ENCODE results near the gene PRDM15.

Gene PRDM15

GRCh38 chr21:41830764-41831452 lies 48.2 kb downstream of the PRDM15 start:
- TF ChIP-seq CTCF (IDR thresholded peaks at IDR 0.05; ENCODE audit: low read depth, low read length): no peak

GRCh38 chr21:41830145-41830707 lies 48.9 kb downstream of the PRDM15 start:
- H3K9me3 ChIP-seq (ENCODE audit: severe bottlenecking): no peaks in the 10 kb centered on the region
- no peak for DNase-seq
- no peak overlapping the region for H3K27ac ChIP-seq
- H3K27me3 ChIP-seq (ENCODE audit: insufficient read depth, low read depth, severe bottlenecking): no peaks in the 10 kb centered on the region
- no peak for TF ChIP-seq CTCF (IDR thresholded peaks at IDR 0.05; ENCODE audit: low read depth, low read length)
- peaks cover 40% of the 10 kb centered on the region for H3K36me3 ChIP-seq
- no peak overlapping the region for H3K4me3 ChIP-seq (ENCODE audit: low read depth, low read length)

More at GRCh38 chr21:41830764-41831452, 48.2 kb downstream of the PRDM15 start:
- peaks cover 40% of the 10 kb centered on the region for H3K36me3 ChIP-seq
- DNase-seq: no peak
- no peak overlapping the region for H3K4me3 ChIP-seq (ENCODE audit: low read depth, low read length)
- H3K27me3 ChIP-seq (ENCODE audit: insufficient read depth, low read depth, severe bottlenecking): no peaks in the 10 kb centered on the region
- no peaks in the 10 kb centered on the region for H3K9me3 ChIP-seq (ENCODE audit: severe bottlenecking)
- H3K27ac ChIP-seq: no peak overlapping the region

- H3K4me3 ChIP-seq (ENCODE audit: low read depth, low read length): no peak overlapping the region
- DNase-seq: no peak
- H3K27me3 ChIP-seq (ENCODE audit: insufficient read depth, low read depth, severe bottlenecking): no peaks in the 10 kb centered on the region
- peaks cover 36% of the 10 kb centered on the region for H3K36me3 ChIP-seq
- no peak overlapping the region for H3K27ac ChIP-seq
- TF ChIP-seq CTCF (IDR thresholded peaks at IDR 0.05; ENCODE audit: low read depth, low read length): no peak
- H3K9me3 ChIP-seq (ENCODE audit: severe bottlenecking): no peaks in the 10 kb centered on the region
Measured at GRCh38 chr21:41828884-41829360, 50.2 kb downstream of the PRDM15 start.

- TF ChIP-seq CTCF (IDR thresholded peaks at IDR 0.05; ENCODE audit: low read depth, low read length): no peak
- peaks cover 35% of the 10 kb centered on the region for H3K36me3 ChIP-seq
- no peak overlapping the region for H3K27ac ChIP-seq
- no peaks in the 10 kb centered on the region for H3K9me3 ChIP-seq (ENCODE audit: severe bottlenecking)
- DNase-seq: no peak
- H3K27me3 ChIP-seq (ENCODE audit: insufficient read depth, low read depth, severe bottlenecking): no peaks in the 10 kb centered on the region
- H3K4me3 ChIP-seq (ENCODE audit: low read depth, low read length): no peak overlapping the region
Measured at GRCh38 chr21:41827951-41828883, 50.9 kb downstream of the PRDM15 start.

- no peak for TF ChIP-seq CTCF (IDR thresholded peaks at IDR 0.05; ENCODE audit: low read depth, low read length)
- Histone ChIP-seq H3K27me3 (ENCODE audit: insufficient read depth, low read depth, severe bottlenecking) (no peaks in the 10 kb centered on the region), H3K4me3 (ENCODE audit: low read depth, low read length) (no peak overlapping the region), H3K9me3 (ENCODE audit: severe bottlenecking) (no peaks in the 10 kb centered on the region), H3K27ac (no peak overlapping the region), H3K36me3 (peaks cover 40% of the 10 kb centered on the region)
- DNase-seq: no peak
Measured at GRCh38 chr21:41825881-41826280, 53.3 kb downstream of the PRDM15 start.
